HCT116 (cell line): Measurements from ENCODE around the gene WDR27. TPM values are rescaled to one million over a fixed set of nuclear protein-coding genes. Genes with fewer than 3 reads are reported as not detected.

Source experiments
- ATAC-seq: fragments of 200-7000 bp; cut with Tn5 transposase; 2 replicates; pipeline ENCODE4 v1.9.1; 2020; ENCODE audit warnings: mild to moderate bottlenecking, moderate library complexity
- BruUV-seq: library from RNA; stranded (reverse); fragments of 400-500 nt; replicated peaks from 2 replicates; lab custom pipeline; 2021; lab: Mats Ljungman, UMichigan
- CTCF ChIA-PET: fragments of 300-600 bp; sonication (Branson Sonifier 250); formaldehyde crosslinking; loops from one replicate; lab custom pipeline; 2021; ENCODE audit warnings: antibody characterized with exemption; lab: Charles Lee
- POLR2A ChIA-PET: fragments of 300-600, 350-600 bp; sonication (Branson Sonifier 250); formaldehyde crosslinking; loops from one replicate; lab custom pipeline; 2021; ENCODE audit warnings: antibody characterized with exemption; lab: Charles Lee
- RAD21 ChIA-PET, 2 experiments: fragments of 300-600 bp; sonication (Branson Sonifier 250); formaldehyde crosslinking; loops; one replicate each; lab custom pipeline; 2023; ENCODE audit warnings: low total read pairs in 2 of 2; ENCODE audit not compliant: uncharacterized antibody in 2 of 2, unreplicated experiment in 2 of 2, low non-redundant PET in 1 of 2; lab: Charles Lee
- DNase-seq: peaks from one replicate; pipeline ENCODE4 v3.0.0-alpha.2; 2010; ENCODE audit warnings: low read depth, low spot score
- H2AFZ ChIP-seq: fragments of 200-600 bp; shearing (Covaris generic), sonication (generic); 2 replicates; pipeline ENCODE4 v1.6.1; 2017; ENCODE audit warnings: low read depth, mixed run types, mixed read lengths, antibody characterized with exemption, low read length; ENCODE audit not compliant: poor library complexity, severe bottlenecking
- H3K27ac ChIP-seq: 2 replicates; pipeline ENCODE4 v1.5.1; 2012; ENCODE audit warnings: low read depth, low read length
- H3K27me3 ChIP-seq: fragments of 200-600 bp; sonication (generic); 2 replicates; pipeline ENCODE4 v1.6.1; 2016; ENCODE audit warnings: mixed run types, low read length, mixed read lengths; ENCODE audit not compliant: insufficient read depth
- H3K36me3 ChIP-seq, 2 experiments: fragments of 200-500 bp in 1 of 2; fragments of 200-600 bp in 1 of 2; sonication (Bioruptor generic) in 1 of 2; sonication (generic) in 1 of 2; 2 replicates each; pipeline versions ENCODE4 v1.5.1 to v1.6.1; 2014 to 2016; ENCODE audit warnings: low read length in 2 of 2, inconsistent platforms in 1 of 2, mixed read lengths in 1 of 2, mixed run types in 1 of 2; ENCODE audit not compliant: insufficient read depth in 2 of 2, control insufficient read depth in 1 of 2
- H3K4me1 ChIP-seq, 2 experiments: fragments of 200-600 bp in 1 of 2; sonication (generic) in 1 of 2; 2 replicates each; pipeline versions ENCODE4 v1.5.1 to v1.6.1; 2012 to 2017; ENCODE audit warnings: low read length in 2 of 2, inconsistent platforms in 1 of 2, mild to moderate bottlenecking in 1 of 2, mixed read lengths in 1 of 2, mixed run types in 1 of 2, moderate library complexity in 1 of 2; ENCODE audit not compliant: insufficient read depth in 2 of 2, control insufficient read depth in 1 of 2
- H3K4me2 ChIP-seq: fragments of 200-600 bp; sonication (generic); 2 replicates; pipeline ENCODE4 v1.6.1; 2017; ENCODE audit warnings: mixed run types, low read length, mixed read lengths
- H3K4me3 ChIP-seq, 2 experiments: fragments of 200-600 bp in 1 of 2; sonication (generic) in 1 of 2; replicated peaks in 1 of 2; 2 replicates each; pipeline ENCODE4 v1.5.1; 2011 to 2016; ENCODE audit warnings: low read length in 2 of 2, control low read depth in 1 of 2, low read depth in 1 of 2, mild to moderate bottlenecking in 1 of 2, mixed read lengths in 1 of 2, mixed run types in 1 of 2
- H3K79me2 ChIP-seq: fragments of 200-600 bp; sonication (generic); 2 replicates; pipeline ENCODE4 v1.6.1; 2017; ENCODE audit warnings: mild to moderate bottlenecking, mixed run types, low read length, moderate library complexity, mixed read lengths; ENCODE audit not compliant: insufficient read depth
- H3K9ac ChIP-seq: fragments of 200-600 bp; sonication (generic); 2 replicates; pipeline ENCODE4 v1.6.1; 2016; ENCODE audit warnings: low read length, mixed read lengths
- H3K9me2 ChIP-seq: fragments of 200-600 bp; sonication (generic), shearing (Covaris generic); 2 replicates; pipeline ENCODE4 v1.6.1; 2017; ENCODE audit warnings: mixed run types, mild to moderate bottlenecking, moderate library complexity; ENCODE audit not compliant: insufficient read depth
- H3K9me3 ChIP-seq, 2 experiments: fragments of 200-500 bp in 1 of 2; fragments of 200-600 bp in 1 of 2; sonication (Bioruptor generic) in 1 of 2; sonication (generic) in 1 of 2; 2 replicates each; pipeline ENCODE4 v1.6.1; 2014 to 2017; ENCODE audit warnings: low read length in 2 of 2, mixed read lengths in 2 of 2, inconsistent platforms in 1 of 2, low read depth in 1 of 2, mild to moderate bottlenecking in 1 of 2, mixed run types in 1 of 2, moderate library complexity in 1 of 2; ENCODE audit not compliant: control insufficient read depth in 1 of 2, insufficient read depth in 1 of 2
- H4K20me1 ChIP-seq: fragments of 200-600 bp; sonication (generic), shearing (Covaris generic); 2 replicates; pipeline ENCODE4 v1.6.1; 2017; ENCODE audit warnings: mixed run types, mild to moderate bottlenecking, moderate library complexity; ENCODE audit not compliant: insufficient read depth
- CTCF ChIP-seq, 3 experiments: fragments of 200-600 bp in 1 of 3; sonication (generic) in 1 of 3; IDR thresholded peaks in 2 of 3; conservative IDR thresholded peaks in 1 of 3; 2 replicates each; pipeline ENCODE4 v1.5.1; 2012 to 2017; ENCODE audit warnings: low read depth in 2 of 3, low read length in 2 of 3, antibody characterized with exemption in 1 of 3, borderline replicate concordance in 1 of 3, control low read depth in 1 of 3, mild to moderate bottlenecking in 1 of 3, mixed read lengths in 1 of 3, mixed run types in 1 of 3, moderate library complexity in 1 of 3; ENCODE audit not compliant: insufficient read depth in 1 of 3
- ELF1 ChIP-seq: IDR thresholded peaks from 2 replicates; pipeline ENCODE4 v1.6.1; 2012; ENCODE audit warnings: low read depth, borderline replicate concordance
- EZH2 ChIP-seq: fragments of 200-600 bp; sonication (generic); IDR thresholded peaks from 2 replicates; pipeline ENCODE4 v1.6.1; 2017; ENCODE audit warnings: antibody characterized with exemption, mixed run types
- EZH2phosphoT487 ChIP-seq: fragments of 200-600 bp; IDR thresholded peaks from 2 replicates; pipeline ENCODE4 v1.6.1; 2018; ENCODE audit warnings: antibody characterized with exemption, borderline replicate concordance
- MAX ChIP-seq: IDR thresholded peaks from 2 replicates; pipeline ENCODE4 v1.6.1; 2012
- RAD21 ChIP-seq: IDR thresholded peaks from 2 replicates; pipeline ENCODE4 v1.6.1; 2012; ENCODE audit warnings: low read depth, mild to moderate bottlenecking
- SIN3A ChIP-seq: IDR thresholded peaks from 2 replicates; pipeline ENCODE4 v1.6.1; 2012; ENCODE audit warnings: low read depth
- SP1 ChIP-seq: IDR thresholded peaks from 2 replicates; pipeline ENCODE4 v1.6.1; 2012; ENCODE audit warnings: low read depth
- SRF ChIP-seq: IDR thresholded peaks from 2 replicates; pipeline ENCODE4 v1.6.1; 2012; ENCODE audit warnings: low read depth
- intact Hi-C: fragments of 100-400 bp; cut with micrococcal nuclease; formaldehyde crosslinking; loops from 2 replicates; pipeline ENCODE4 v1.10.0; 2022
- total RNA-seq: library from RNA; stranded (reverse); gene quantifications from one replicate; pipeline ENCODE4 v1.2.1, GENCODE V29; 2021; ENCODE audit not compliant: unreplicated experiment

WDR27 gene
- total RNA-seq, 1 experiment from 2014 or later: 60.6 TPM

- no peaks in the 10 kb centered on the region for H3K4me1 ChIP-seq
- no peaks in the 10 kb centered on the region for H3K79me2 ChIP-seq
- no TSS peak for BruUV-seq
- no peak for DNase-seq
- H2AFZ ChIP-seq: no peak overlapping the region
- ChIA-PET POLR2A (no interaction called here), CTCF (no interaction called here), RAD21 (no interaction called here)
- H3K9ac ChIP-seq: no peak overlapping the region
- no peak overlapping the region for H3K4me2 ChIP-seq
- intact Hi-C loops: no loop called here
- no peak for TF ChIP-seq SP1
- no peak for TF ChIP-seq EZH2phosphoT487
- TF ChIP-seq RAD21: no peak
- TF ChIP-seq MAX: no peak
- no peak for TF ChIP-seq EZH2
- TF ChIP-seq SIN3A: no peak
- no peak for TF ChIP-seq CTCF (IDR thresholded peaks at IDR 0.05 in 2 of 3, conservative IDR thresholded peaks at IDR 0.05 in 1 of 3; ENCODE audit: borderline replicate concordance in 1 of 3, insufficient read depth in 1 of 3, low read depth in 2 of 3, low read length in 2 of 3)
- TF ChIP-seq SRF: no peak
- no peak for TF ChIP-seq ELF1
- H3K36me3 ChIP-seq: peaks cover 0 to 2% of the 10 kb centered on the region in 2 experiments; a peak in 1 of 4 replicates
- no peak for ATAC-seq
- H3K27me3 ChIP-seq: no peaks in the 10 kb centered on the region
- no peaks in the 10 kb centered on the region for H3K9me2 ChIP-seq
- H4K20me1 ChIP-seq: no peaks in the 10 kb centered on the region
- H3K27ac ChIP-seq: no peak overlapping the region
- H3K9me3 ChIP-seq: no peaks in the 10 kb centered on the region
- no peak overlapping the region for H3K4me3 ChIP-seq
These were observed 73.9 kb downstream of the WDR27 start for GRCh38 chr6:169627736-169628607.
